HL-60 (cell line): ENCODE measurements around the gene MACROD2.

Experiments
- DNase-seq, 2 experiments: peaks; one replicate each; pipeline ENCODE4 v3.0.0-alpha.2; 2010 to 2020; ENCODE audit warnings: low read depth in 1 of 2, low spot score in 1 of 2
- H3K27ac ChIP-seq: fragments of 250-450 bp; sonication (Bioruptor Pico); replicated peaks from 2 replicates; pipeline ENCODE4 v1.5.1; 2020; ENCODE audit warnings: mild to moderate bottlenecking, moderate library complexity
- H3K27me3 ChIP-seq: fragments of 250-450 bp; sonication (Bioruptor Pico); 2 replicates; pipeline ENCODE4 v1.5.1; 2021; ENCODE audit warnings: mild to moderate bottlenecking, moderate library complexity; ENCODE audit not compliant: insufficient read depth, poor library complexity, severe bottlenecking
- H3K4me3 ChIP-seq: replicated peaks from 2 replicates; pipeline ENCODE4 v1.5.1; 2011; ENCODE audit warnings: mild to moderate bottlenecking, control low read depth, low read length; ENCODE audit not compliant: insufficient read depth
- CTCF ChIP-seq: IDR thresholded peaks from one replicate; pipeline ENCODE4 v1.5.1; 2011; ENCODE audit warnings: low read length, control low read depth, inconsistent platforms; ENCODE audit not compliant: insufficient read depth
- GABPA ChIP-seq: IDR thresholded peaks from 2 replicates; pipeline ENCODE4 v1.6.1; 2012; ENCODE audit warnings: low read depth
- POLR2AphosphoS5 ChIP-seq: IDR thresholded peaks from 2 replicates; pipeline ENCODE4 v1.6.1; 2012; ENCODE audit warnings: low read depth
- SPI1 ChIP-seq: IDR thresholded peaks from 2 replicates; pipeline ENCODE4 v1.6.1; 2012; ENCODE audit warnings: low read depth, mild to moderate bottlenecking, borderline replicate concordance
- TF ChIP-seq, protein P1 (sequence below): IDR thresholded peaks from 2 replicates; pipeline ENCODE4 v1.6.1; 2012; ENCODE audit warnings: low read depth; ENCODE audit not compliant: insufficient replicate concordance

Gene MACROD2

DNA sequence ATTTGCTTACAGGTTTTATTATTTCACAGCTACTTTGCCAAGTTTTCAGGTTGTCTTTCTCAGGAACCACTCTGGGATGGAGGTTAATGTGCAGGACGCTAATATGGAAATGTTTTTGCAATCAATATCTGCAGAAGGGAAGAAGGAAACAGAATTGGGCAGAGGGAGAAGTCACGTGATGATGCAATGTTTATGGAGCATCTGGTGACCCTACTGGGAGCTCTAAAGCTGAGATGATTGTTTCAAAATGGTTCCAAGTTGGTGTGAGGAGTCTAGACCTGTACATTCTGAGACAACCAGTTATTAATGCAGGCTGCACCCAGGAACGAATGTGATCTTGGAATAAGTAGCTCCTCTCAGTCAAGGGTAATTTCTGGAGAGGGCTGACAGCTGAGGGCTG is 1247.5 kb downstream of the MACROD2 start:
- TF ChIP-seq, protein P1, sequence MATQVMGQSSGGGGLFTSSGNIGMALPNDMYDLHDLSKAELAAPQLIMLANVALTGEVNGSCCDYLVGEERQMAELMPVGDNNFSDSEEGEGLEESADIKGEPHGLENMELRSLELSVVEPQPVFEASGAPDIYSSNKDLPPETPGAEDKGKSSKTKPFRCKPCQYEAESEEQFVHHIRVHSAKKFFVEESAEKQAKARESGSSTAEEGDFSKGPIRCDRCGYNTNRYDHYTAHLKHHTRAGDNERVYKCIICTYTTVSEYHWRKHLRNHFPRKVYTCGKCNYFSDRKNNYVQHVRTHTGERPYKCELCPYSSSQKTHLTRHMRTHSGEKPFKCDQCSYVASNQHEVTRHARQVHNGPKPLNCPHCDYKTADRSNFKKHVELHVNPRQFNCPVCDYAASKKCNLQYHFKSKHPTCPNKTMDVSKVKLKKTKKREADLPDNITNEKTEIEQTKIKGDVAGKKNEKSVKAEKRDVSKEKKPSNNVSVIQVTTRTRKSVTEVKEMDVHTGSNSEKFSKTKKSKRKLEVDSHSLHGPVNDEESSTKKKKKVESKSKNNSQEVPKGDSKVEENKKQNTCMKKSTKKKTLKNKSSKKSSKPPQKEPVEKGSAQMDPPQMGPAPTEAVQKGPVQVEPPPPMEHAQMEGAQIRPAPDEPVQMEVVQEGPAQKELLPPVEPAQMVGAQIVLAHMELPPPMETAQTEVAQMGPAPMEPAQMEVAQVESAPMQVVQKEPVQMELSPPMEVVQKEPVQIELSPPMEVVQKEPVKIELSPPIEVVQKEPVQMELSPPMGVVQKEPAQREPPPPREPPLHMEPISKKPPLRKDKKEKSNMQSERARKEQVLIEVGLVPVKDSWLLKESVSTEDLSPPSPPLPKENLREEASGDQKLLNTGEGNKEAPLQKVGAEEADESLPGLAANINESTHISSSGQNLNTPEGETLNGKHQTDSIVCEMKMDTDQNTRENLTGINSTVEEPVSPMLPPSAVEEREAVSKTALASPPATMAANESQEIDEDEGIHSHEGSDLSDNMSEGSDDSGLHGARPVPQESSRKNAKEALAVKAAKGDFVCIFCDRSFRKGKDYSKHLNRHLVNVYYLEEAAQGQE = no peak
- TF ChIP-seq SPI1 = no peak
- TF ChIP-seq CTCF = no peak
- TF ChIP-seq GABPA = no peak
- no peak for TF ChIP-seq POLR2AphosphoS5
- no peak for DNase-seq
- Histone ChIP-seq H3K4me3 (no peak overlapping the region), H3K27ac (no peak overlapping the region), H3K27me3 (no peaks in the 10 kb centered on the region)

DNA sequence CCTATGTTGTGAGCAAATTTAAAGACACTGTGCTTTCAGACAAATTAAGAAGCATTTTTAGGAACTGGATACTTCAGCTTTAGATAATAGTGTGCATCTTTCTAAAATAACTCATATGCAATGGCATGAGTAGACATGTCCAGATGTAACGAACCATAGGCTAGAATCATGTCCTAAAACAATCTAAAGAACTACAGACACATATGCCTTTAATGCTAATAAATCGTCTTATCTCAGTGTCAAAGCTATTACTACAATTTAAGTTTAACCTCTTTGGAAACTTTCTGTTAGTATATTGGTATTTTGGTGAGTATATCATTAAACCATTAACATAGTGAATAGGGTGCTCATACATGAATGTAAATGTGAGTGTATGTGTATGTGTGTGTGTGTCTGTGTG is 1250.6 kb downstream of the MACROD2 start:
- DNase-seq = no peak
- TF ChIP-seq, protein P1 = no peak
- TF ChIP-seq POLR2AphosphoS5 (no peak), CTCF (no peak), SPI1 (no peak), GABPA (no peak)
- no peak overlapping the region for H3K27ac ChIP-seq
- no peaks in the 10 kb centered on the region for H3K27me3 ChIP-seq
- no peak overlapping the region for H3K4me3 ChIP-seq

- H3K4me3 ChIP-seq = no peak overlapping the region
- peaks cover 2% of the 10 kb centered on the region for H3K27me3 ChIP-seq
- no peak for TF ChIP-seq POLR2AphosphoS5
- TF ChIP-seq, protein P1 = no peak
- no peak for TF ChIP-seq SPI1
- no peak for TF ChIP-seq CTCF
- no peak for TF ChIP-seq GABPA
- DNase-seq = no peak
- no peak overlapping the region for H3K27ac ChIP-seq
These were observed 1253.5 kb downstream of the MACROD2 start for GRCh38 chr20:15248618-15249395.
